Activated CD4-positive, alpha-beta T cell treated with anti-CD3 and anti-CD28 coated beads, Interleukin-2, Interleukin-4, amounts not matched to agents 100 ng/mL and 50 ng/mL, durations not matched to agents 16 hours and 8 hours (primary cell): ENCODE results near the gene MPV17.
"Not testable (repeated sequence)": the region's sequence is repeated elsewhere in the genome, so short reads cannot be mapped to it uniquely, and the experiment has no call there.

Experiments used
- DNase-seq: peaks from one replicate; pipeline ENCODE4 v3.0.0-alpha.2; 2020; ENCODE audit warnings: low spot score

The MPV17 gene

GRCh38 chr2:27297195-27297594 lies 25.7 kb downstream of the MPV17 start:
- DNase-seq, result no peak

DNA sequence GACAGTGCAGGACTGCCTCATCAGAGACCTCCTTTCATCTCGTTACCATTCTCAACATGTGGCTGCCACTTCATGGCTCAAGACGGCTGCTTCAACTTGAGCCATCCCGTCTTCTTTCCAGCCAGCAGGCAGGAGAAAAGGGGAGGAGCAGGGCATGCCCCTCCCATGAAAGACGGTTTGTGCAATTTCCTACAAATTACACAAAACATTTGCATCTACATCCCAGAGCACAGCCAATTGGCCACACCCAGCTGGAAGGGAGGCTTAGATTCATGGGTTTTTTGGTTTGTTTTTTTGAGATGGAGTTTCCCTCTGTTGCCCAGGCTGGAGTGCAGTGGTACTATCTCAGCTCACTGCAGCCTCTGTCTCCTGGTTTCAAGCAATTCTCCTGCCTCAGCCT lies 26.4 kb downstream of the MPV17 start:
- no peak for DNase-seq

GRCh38 chr2:27294928-27295327 lies 28.0 kb downstream of the MPV17 start:
- DNase-seq, result no peak

- no peak for DNase-seq
These were observed 31.0 kb downstream of the MPV17 start for GRCh38 chr2:27291865-27292264.

DNA sequence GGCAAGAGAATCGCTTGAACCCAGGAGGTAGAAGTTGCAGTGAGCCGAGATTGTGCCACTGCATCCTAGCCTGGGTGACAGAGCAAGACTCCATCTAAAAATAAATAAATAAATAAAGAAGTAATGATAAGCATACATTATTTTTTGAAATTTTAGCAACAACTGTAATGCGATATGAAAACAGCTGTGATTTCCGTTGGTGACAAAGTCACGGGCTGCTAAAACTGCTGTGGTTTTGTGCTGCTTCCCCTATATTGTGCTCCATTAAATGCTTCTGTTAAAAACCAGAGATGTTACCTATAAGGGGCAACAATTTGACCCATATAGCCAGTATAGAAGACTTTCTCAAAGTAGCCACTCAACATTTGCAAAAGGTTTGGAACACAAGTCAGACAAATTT lies 32.3 kb downstream of the MPV17 start:
- no peak for DNase-seq

DNA sequence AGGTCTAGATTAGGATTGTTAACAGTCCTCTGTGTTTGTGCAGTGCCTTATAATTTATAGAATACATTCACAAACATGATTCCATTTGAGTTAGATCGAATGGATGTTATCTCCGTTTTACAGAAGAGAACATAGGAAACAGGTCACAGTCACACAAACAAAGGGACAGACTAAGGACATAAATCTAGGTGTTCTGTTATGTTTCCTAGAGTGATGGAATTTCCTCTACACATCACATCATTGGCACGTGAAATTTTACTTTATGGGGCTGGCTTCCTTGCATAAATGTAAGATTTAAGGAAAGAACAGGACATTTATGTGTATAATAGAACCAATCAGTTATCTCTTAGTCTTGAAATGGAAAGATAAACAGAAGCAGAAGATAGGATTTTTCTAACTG lies 34.3 kb downstream of the MPV17 start:
- DNase-seq, result no peak

GRCh38 chr2:27285481-27285880 lies 37.4 kb downstream of the MPV17 start:
- DNase-seq, result no peak

DNA sequence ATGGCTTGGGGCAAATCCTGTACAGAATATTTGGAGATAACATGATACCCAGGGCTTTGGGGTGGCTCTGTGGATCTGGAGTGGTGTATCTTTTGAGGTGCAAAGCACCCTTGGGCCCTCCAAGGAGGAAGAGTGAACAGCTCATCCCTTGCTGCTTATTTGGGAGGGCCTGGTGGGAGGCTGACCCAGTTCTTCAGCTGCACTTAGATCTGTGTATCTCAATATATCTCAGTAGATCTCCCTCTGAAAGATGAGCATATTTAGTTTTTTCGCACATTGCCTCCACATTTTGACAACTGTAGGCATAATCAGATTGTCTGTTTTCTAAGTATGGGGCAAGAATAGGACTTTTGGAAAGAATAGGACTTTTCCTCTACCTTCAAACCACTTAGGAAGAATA lies 37.9 kb downstream of the MPV17 start:
- no peak for DNase-seq

- DNase-seq, result no peak
These were observed 40.0 kb downstream of the MPV17 start for GRCh38 chr2:27282892-27283291.

GRCh38 chr2:27281855-27282559 lies 40.9 kb downstream of the MPV17 start, which contains the start of gene TRIM54:
Gene TRIM54, plus strand, starts transcription at chr2:27282429. Its CDS starts 303 bp downstream, at chr2:27282732.
- DNase-seq, result no peak

DNA sequence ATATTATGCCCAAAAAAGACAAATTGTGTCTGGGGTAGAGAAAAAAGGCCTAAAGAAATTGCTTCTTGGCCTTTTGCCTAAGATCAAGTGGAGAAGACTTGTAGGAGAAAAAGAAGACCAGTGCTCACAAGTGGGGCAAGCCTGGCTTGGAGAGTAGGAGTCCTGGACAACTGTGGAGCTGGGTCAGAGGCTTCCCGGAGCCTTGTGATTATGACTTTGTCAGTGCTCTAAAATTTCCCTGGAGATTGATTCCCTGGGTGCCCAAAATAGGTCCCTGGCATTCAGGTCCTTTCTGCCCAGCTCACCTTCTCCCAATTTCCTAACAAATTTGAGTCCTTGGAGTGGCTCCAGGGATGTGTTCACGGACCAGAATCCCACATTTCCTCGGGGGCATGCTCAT lies 41.5 kb downstream of the MPV17 start:
- DNase-seq, result no peak

GRCh38 chr2:27280826-27281225 lies 42.1 kb downstream of the MPV17 start:
- DNase-seq, result no peak

GRCh38 chr2:27278010-27278409 lies 44.9 kb downstream of the MPV17 start:
- DNase-seq, result no peak

DNA sequence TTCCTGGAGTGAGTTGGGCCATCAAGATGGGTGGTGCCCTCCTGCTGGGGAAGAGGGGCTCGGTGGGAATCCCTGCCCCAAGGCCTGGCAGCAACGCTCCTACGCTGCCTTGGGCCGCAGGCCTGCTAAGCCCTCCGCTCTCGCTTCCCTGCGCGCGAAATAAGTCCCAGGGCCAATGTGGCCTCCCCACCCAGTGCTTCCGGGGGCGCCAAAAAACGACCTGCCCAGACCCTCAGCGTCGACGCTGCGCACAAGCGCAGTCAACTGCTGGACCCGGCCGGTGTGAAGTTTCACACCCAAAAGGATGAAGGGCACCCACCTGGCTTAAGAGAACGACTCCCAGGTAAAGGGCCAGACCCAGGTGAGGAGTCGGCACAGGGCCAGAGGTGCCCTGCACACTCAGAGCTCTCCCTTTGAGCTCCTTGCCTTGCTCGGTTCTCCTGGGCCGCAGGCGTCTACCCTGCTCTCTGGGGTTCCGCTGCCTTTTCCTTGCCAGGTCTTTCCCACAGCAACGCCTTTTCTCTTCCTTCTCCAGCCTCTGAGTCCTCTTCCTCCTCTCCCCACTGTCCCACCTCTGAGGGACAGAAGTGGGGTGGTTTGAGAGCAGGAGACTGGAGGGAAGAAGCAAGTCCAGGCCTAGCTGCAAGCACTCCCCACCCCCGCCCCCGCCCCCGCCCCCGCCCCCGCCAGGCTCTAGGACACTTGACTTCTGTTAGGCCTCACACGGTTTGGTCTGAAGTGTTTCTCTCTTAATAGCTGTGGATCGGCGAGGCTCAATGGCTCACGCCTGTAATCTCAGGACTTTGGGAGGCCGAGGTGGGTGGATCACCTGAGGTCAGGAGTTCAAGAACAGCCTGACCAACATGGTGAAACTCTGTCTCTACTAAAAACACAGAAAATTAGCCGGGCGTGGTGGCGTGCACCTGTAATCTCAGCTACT lies 47.4 kb downstream of the MPV17 start, which contains the start of gene DNAJC5G:
DNAJC5G (plus strand) TSS at position 223 of the 940 bp plus-strand sequence. CDS start 1,296 bp downstream, outside the sequence.
- DNase-seq, result no peak

DNA sequence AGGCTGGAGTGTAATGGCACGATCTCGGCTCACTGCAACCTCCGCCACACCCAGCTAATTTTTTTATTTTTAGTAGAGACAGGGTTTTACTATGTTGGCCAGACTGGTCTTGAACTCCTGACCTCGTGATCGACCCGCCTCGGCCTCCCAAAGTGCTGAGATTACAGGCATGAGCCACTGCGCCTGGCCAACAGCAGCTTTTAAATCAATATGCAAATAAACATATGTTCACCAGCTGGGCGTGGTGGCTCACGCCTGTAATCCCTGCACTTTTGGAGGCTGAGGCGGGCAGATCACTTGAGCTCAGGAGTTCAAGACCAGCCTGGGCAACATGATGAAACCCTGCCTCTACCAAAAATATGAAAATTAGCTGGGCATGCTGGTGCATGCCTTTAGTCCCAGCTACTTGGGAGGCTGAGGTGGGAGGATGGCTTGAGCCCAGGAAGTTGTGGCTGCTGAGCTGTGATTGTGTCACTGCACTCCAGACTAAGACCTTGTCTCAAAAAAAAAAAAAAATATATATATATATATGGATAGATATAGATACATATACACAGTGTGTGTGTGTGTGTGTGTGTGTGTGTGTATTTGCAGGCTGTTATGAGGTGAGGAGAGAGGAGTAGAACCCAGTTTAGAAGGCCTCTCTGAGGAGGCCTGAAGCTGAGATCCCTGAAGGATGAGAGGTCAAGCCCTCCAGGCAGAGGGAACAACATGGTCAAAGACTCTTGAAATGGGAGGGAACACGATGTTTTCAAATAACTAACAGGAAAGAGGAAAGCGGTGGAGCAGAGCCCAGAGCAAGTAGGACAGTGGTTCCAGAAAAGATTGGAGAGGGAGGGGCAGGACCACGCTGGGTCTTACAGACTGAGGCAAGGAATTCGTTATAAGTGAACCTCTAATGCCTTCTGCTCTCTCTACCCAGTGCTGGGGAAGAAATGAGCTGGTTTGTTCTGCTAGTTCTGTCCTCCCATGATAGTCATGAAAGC lies 50.1 kb downstream of the MPV17 start:
- DNase-seq, result not testable (repeated sequence)

DNA sequence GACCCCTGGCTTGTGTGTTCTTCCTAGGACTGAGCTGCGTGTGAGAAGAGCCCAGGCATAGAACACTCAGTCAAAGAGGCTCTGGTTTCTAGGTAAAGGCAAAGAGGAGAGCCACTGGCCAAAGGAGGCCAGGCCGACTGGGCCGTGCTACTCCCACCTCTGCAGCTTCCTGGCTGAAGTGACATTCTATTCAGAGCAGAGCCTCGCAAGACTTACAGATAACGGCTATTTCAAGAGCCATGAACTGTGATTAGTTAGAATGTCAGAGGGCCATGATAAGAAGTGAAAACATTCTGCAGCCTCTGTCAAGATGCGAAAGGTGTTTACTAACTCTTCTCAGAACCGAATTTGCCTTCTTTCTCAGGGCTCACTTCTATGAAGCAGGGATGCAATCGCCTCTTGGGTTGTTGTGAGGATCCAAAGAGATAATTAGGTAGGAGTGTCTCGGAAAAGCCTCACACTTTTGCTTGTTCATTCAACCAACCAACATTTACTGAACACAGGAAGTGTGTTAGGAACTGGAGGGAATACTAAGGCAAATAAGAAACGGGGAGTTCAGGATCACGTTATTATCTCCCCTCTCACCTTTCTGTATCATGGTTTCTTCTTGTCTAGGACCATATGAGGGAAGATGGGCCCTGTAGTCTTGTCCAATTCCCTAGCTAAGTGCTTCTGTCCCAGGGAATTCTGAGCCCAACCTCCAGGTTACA lies 51.1 kb downstream of the MPV17 start:
- DNase-seq, result no peak

- DNase-seq, result no peak
These were observed 52.2 kb downstream of the MPV17 start for GRCh38 chr2:27270670-27271069.

- DNase-seq, result no peak
These were observed 52.8 kb downstream of the MPV17 start for GRCh38 chr2:27270131-27270530.

- DNase-seq, result not testable (repeated sequence)
These were observed 54.6 kb downstream of the MPV17 start for GRCh38 chr2:27268296-27268695.

DNA sequence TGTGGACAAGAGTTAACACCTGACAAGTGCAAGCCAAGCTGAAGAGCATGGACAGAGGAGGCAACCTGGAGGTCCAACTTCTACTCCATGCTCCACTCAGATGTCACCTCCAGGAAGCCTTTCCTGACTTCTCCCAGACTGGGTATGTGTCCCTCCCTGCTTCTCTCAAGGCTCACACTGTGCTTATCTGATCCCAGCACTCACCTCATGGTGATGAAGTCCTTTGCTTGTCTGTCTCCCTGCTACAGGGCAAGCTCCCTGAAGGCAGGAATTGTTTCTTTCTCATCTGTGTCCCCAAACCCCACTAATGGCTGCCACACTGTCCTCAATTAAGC lies 57.4 kb downstream of the MPV17 start:
- DNase-seq, result no peak
